H1 (cell line): ENCODE measurements around the gene KMT5B. TPM values are rescaled to one million over a fixed set of nuclear protein-coding genes. Genes with fewer than 3 reads are reported as not detected.

ENCODE experiments used
- CTCF ChIA-PET: fragments of 300-600 bp; sonication (Branson Sonifier 250); formaldehyde crosslinking; loops from one replicate; lab custom pipeline; 2021; ENCODE audit not compliant: partially characterized antibody; lab: Charles Lee
- POLR2A ChIA-PET: fragments of 300-600 bp; sonication (Branson Sonifier 250); formaldehyde crosslinking; loops from one replicate; lab custom pipeline; 2021; ENCODE audit warnings: inconsistent platforms; ENCODE audit not compliant: partially characterized antibody; lab: Charles Lee
- DNase-seq, 2 experiments: peaks; one replicate each; pipeline versions ENCODE4 v3.0.0 to v3.0.0-alpha.2; 2010 to 2022; ENCODE audit warnings: low spot score in 2 of 2, low read depth in 1 of 2, mixed read lengths in 1 of 2
- FAIRE-seq: peaks from 2 replicates; lab custom pipeline; 2011; peaks lifted over from hg19 to GRCh38; lab: Jason Lieb, UNC
- H2AFZ ChIP-seq: 2 replicates; pipeline ENCODE4 v1.8.1; 2012; ENCODE audit warnings: low read length, inconsistent platforms
- H2AK5ac ChIP-seq: 2 replicates; pipeline ENCODE4 v1.6.1; 2013; ENCODE audit warnings: low read depth, low read length
- H2BK120ac ChIP-seq: replicated peaks from 2 replicates; pipeline ENCODE3; 2013; ENCODE audit warnings: low read depth, low read length, inconsistent platforms
- H2BK12ac ChIP-seq: 2 replicates; pipeline ENCODE4 v1.6.1; 2013; ENCODE audit warnings: low read depth, low read length
- H2BK15ac ChIP-seq: 2 replicates; pipeline ENCODE4 v1.6.1; 2013; ENCODE audit warnings: low read length
- H2BK20ac ChIP-seq: 2 replicates; pipeline ENCODE4 v1.6.1; 2013; ENCODE audit warnings: low read length
- H2BK5ac ChIP-seq: 2 replicates; pipeline ENCODE4 v1.6.1; 2013; ENCODE audit warnings: low read depth, low read length
- H3K14ac ChIP-seq: 2 replicates; pipeline ENCODE4 v1.6.1; 2013; ENCODE audit warnings: inconsistent platforms; ENCODE audit not compliant: insufficient read length
- H3K18ac ChIP-seq: 2 replicates; pipeline ENCODE4 v1.6.1; 2013; ENCODE audit warnings: low read length; ENCODE audit errors: extremely low read depth
- H3K23ac ChIP-seq: 2 replicates; pipeline ENCODE4 v1.6.1; 2013; ENCODE audit warnings: inconsistent platforms; ENCODE audit not compliant: insufficient read length
- H3K23me2 ChIP-seq: 2 replicates; pipeline ENCODE4 v1.6.1; 2013; ENCODE audit warnings: low read depth, low read length
- H3K27ac ChIP-seq: 2 replicates; pipeline ENCODE4 v1.6.1; 2011; ENCODE audit warnings: low read depth, low read length, inconsistent platforms
- H3K27me3 ChIP-seq, 4 experiments: replicated peaks in 1 of 4; 1 replicate in 1 of 4; 2 replicates in 3 of 4; pipeline versions ENCODE4 v1.6.1 to v1.8.1; 2011 to 2013; ENCODE audit warnings: low read length in 3 of 4, mild to moderate bottlenecking in 3 of 4, inconsistent platforms in 2 of 4, mixed read lengths in 2 of 4, moderate library complexity in 1 of 4; ENCODE audit not compliant: control insufficient read depth in 3 of 4, insufficient read depth in 3 of 4; ENCODE audit errors: extremely low read depth in 1 of 4
- H3K36me3 ChIP-seq, 4 experiments: 2 replicates each; pipeline versions ENCODE4 v1.6.1 to v1.8.1; 2011 to 2013; ENCODE audit warnings: mild to moderate bottlenecking in 4 of 4, low read length in 3 of 4, moderate library complexity in 2 of 4, control low read depth in 1 of 4, inconsistent platforms in 1 of 4; ENCODE audit not compliant: insufficient read depth in 4 of 4, control insufficient read depth in 2 of 4
- H3K4ac ChIP-seq: replicated peaks from 2 replicates; pipeline ENCODE3; 2013; ENCODE audit warnings: low read length, low read depth, mixed read lengths, inconsistent platforms; ENCODE audit not compliant: insufficient read length
- H3K4me1 ChIP-seq, 4 experiments: replicated peaks in 1 of 4; 1 replicate in 1 of 4; 2 replicates in 3 of 4; pipeline versions ENCODE4 v1.6.1 to v1.8.1; 2011 to 2013; ENCODE audit warnings: low read length in 3 of 4, inconsistent platforms in 2 of 4, mixed read lengths in 1 of 4; ENCODE audit not compliant: insufficient read depth in 4 of 4, control insufficient read depth in 3 of 4
- H3K4me2 ChIP-seq, 2 experiments: 2 replicates each; pipeline versions ENCODE4 v1.6.1 to v1.8.1; 2011 to 2013; ENCODE audit warnings: low read depth in 2 of 2, low read length in 2 of 2, control low read depth in 1 of 2, inconsistent platforms in 1 of 2, mild to moderate bottlenecking in 1 of 2; ENCODE audit not compliant: insufficient read depth in 1 of 2
- H3K4me3 ChIP-seq, 4 experiments: fragments of 200-600, 300-600 bp in 1 of 4; sonication (generic), shearing (Covaris generic), sonication (Bioruptor Twin) in 1 of 4; 2 replicates each; pipeline versions ENCODE4 v1.5.1 to v1.8.1; 2011 to 2016; ENCODE audit warnings: low read length in 4 of 4, low read depth in 3 of 4, control low read depth in 2 of 4, inconsistent platforms in 2 of 4, mild to moderate bottlenecking in 2 of 4, mixed read lengths in 1 of 4, moderate library complexity in 1 of 4; ENCODE audit not compliant: insufficient read depth in 2 of 4; ENCODE audit errors: extremely low read depth in 1 of 4
- H3K56ac ChIP-seq: replicated peaks from 2 replicates; pipeline ENCODE3; 2013; ENCODE audit warnings: low read depth, mild to moderate bottlenecking, mixed read lengths, low read length, inconsistent platforms; ENCODE audit not compliant: insufficient read length
- H3K79me1 ChIP-seq: 2 replicates; pipeline ENCODE4 v1.6.1; 2013; ENCODE audit warnings: low read depth, low read length, control low read depth
- H3K79me2 ChIP-seq, 2 experiments: 2 replicates each; pipeline versions ENCODE4 v1.6.1 to v1.8.1; 2012 to 2013; ENCODE audit warnings: low read length in 2 of 2, mild to moderate bottlenecking in 2 of 2, inconsistent platforms in 1 of 2; ENCODE audit not compliant: insufficient read depth in 2 of 2, control insufficient read depth in 1 of 2
- H3K9ac ChIP-seq, 4 experiments: replicated peaks in 1 of 4; 1 replicate in 1 of 4; 2 replicates in 3 of 4; pipeline versions ENCODE4 v1.6.1 to v1.8.1; 2011 to 2013; ENCODE audit warnings: low read depth in 3 of 4, low read length in 3 of 4, control low read depth in 2 of 4, mild to moderate bottlenecking in 2 of 4, moderate library complexity in 2 of 4, inconsistent platforms in 1 of 4; ENCODE audit errors: extremely low read depth in 1 of 4
- H3K9me3 ChIP-seq, 2 experiments: 2 replicates each; pipeline versions ENCODE4 v1.6.1 to v1.8.1; 2012 to 2013; ENCODE audit warnings: mild to moderate bottlenecking in 2 of 2, moderate library complexity in 2 of 2, control low read depth in 1 of 2, inconsistent platforms in 1 of 2, low read depth in 1 of 2, low read length in 1 of 2, mixed read lengths in 1 of 2; ENCODE audit not compliant: insufficient read depth in 2 of 2
- H4K20me1 ChIP-seq, 2 experiments: replicated peaks in 1 of 2; 2 replicates each; pipeline versions ENCODE3 to v1.8.1; 2011 to 2013; ENCODE audit warnings: inconsistent platforms in 2 of 2, low read length in 2 of 2, mild to moderate bottlenecking in 1 of 2; ENCODE audit not compliant: insufficient read depth in 2 of 2, control insufficient read depth in 1 of 2
- H4K5ac ChIP-seq: 2 replicates; pipeline ENCODE4 v1.6.1; 2013; ENCODE audit warnings: low read length, low read depth, mixed read lengths, inconsistent platforms; ENCODE audit not compliant: insufficient read length
- H4K8ac ChIP-seq: 2 replicates; pipeline ENCODE4 v1.8.0; 2013; ENCODE audit warnings: mild to moderate bottlenecking, moderate library complexity, low read length, inconsistent platforms; ENCODE audit not compliant: insufficient read depth; ENCODE audit errors: extremely low read depth
- H4K91ac ChIP-seq: replicated peaks from 2 replicates; pipeline ENCODE3; 2013; ENCODE audit warnings: low read length, mixed read lengths, inconsistent platforms; ENCODE audit not compliant: insufficient read length
- BACH1 ChIP-seq: IDR thresholded peaks from 2 replicates; pipeline ENCODE4 v1.6.1; 2012; ENCODE audit warnings: low read length, improper control_type of control experiment
- CBX5 ChIP-seq: fragments of 300-800, 300-1000 bp; sonication (generic); IDR thresholded peaks from 2 replicates; pipeline ENCODE4 v1.7.1; 2016; ENCODE audit warnings: antibody characterized with exemption, low read length, low read depth
- CREB1 ChIP-seq: IDR thresholded peaks from 2 replicates; pipeline ENCODE4 v1.6.1; 2012; ENCODE audit warnings: inconsistent platforms
- HDAC6 ChIP-seq: IDR thresholded peaks from one replicate; pipeline ENCODE4 v1.7.1; 2012; ENCODE audit warnings: low read depth, mild to moderate bottlenecking, inconsistent platforms, low read length, moderate library complexity
- KDM4A ChIP-seq: IDR thresholded peaks from one replicate; pipeline ENCODE4 v1.7.1; 2012; ENCODE audit warnings: low read depth, mild to moderate bottlenecking, moderate library complexity, low read length, inconsistent platforms; ENCODE audit not compliant: severe bottlenecking
- POLR2A ChIP-seq, 2 experiments: IDR thresholded peaks; 1 replicate in 1 of 2; 2 replicates in 1 of 2; pipeline ENCODE4 v1.6.1; 2011; ENCODE audit warnings: low read depth in 2 of 2, low read length in 2 of 2, mild to moderate bottlenecking in 2 of 2; ENCODE audit errors: control extremely low read depth in 1 of 2
- SUZ12 ChIP-seq: fragments of 200-600 bp; sonication (generic); IDR thresholded peaks from 2 replicates; pipeline ENCODE4 v1.6.1; 2012; ENCODE audit warnings: mild to moderate bottlenecking, inconsistent platforms, low read length, moderate library complexity, mixed read lengths
- WGBS, 2 experiments: shearing (Covaris generic) in 1 of 2; methylation state at CpG; one replicate each; pipeline versions ENCODE4 v1.1.6 to v1.1.7; 2013 to 2015; ENCODE audit warnings: low lambda C conversion rate in 2 of 2, mixed read lengths in 2 of 2, inconsistent platforms in 1 of 2, low coverage in 1 of 2, missing lambda C conversion rate in 1 of 2; ENCODE audit not compliant: insufficient replicate concordance in 2 of 2, insufficient coverage in 1 of 2, insufficient read length in 1 of 2; ENCODE audit errors: extremely low coverage in 1 of 2, missing lambda C conversion rate in 1 of 2; 5-methylcytosine and 5-hydroxymethylcytosine counted together
- polyA plus RNA-seq, 7 experiments: library from polyadenylated mRNA; depleted of rRNA in 3 of 7; stranded (reverse) in 5 of 7; unstranded in 2 of 7; fragments of >200 nt in 5 of 7; fragments of 200-250 nt in 2 of 7; gene quantifications; 1 replicate in 5 of 7; 2 replicates in 1 of 7; 4 replicates in 1 of 7; pipeline versions ENCODE4 v1.2.1 to v1.2.3, GENCODE V29; 2011 to 2013; ENCODE audit warnings: missing spikeins in 2 of 7, mixed read lengths in 2 of 7
- total RNA-seq: library from RNA; stranded (reverse); fragmentation: NEBNext Ultra II Directional; extraction: Animal tissue kit (Norgen Biotek cat#: 25700); gene quantifications from 2 replicates; pipeline ENCODE4 v1.2.1, GENCODE V29; 2021
- TF ChIP-seq, protein P1 (sequence below), 3 experiments: IDR thresholded peaks; 1 replicate in 2 of 3; 2 replicates in 1 of 3; pipeline versions ENCODE4 v1.5.1 to v1.6.1; 2011; ENCODE audit warnings: low read length in 3 of 3, mild to moderate bottlenecking in 3 of 3, inconsistent platforms in 2 of 3, low read depth in 1 of 3, moderate library complexity in 1 of 3; ENCODE audit not compliant: insufficient read depth in 1 of 3; ENCODE audit errors: control extremely low read depth in 1 of 3

Gene KMT5B
- total and polyA plus RNA-seq, 2 of the 8 experiments (the other 6 are each of a cell fraction or from before 2014, with no cell fraction given), result 11.0 to 40.8 TPM

DNA sequence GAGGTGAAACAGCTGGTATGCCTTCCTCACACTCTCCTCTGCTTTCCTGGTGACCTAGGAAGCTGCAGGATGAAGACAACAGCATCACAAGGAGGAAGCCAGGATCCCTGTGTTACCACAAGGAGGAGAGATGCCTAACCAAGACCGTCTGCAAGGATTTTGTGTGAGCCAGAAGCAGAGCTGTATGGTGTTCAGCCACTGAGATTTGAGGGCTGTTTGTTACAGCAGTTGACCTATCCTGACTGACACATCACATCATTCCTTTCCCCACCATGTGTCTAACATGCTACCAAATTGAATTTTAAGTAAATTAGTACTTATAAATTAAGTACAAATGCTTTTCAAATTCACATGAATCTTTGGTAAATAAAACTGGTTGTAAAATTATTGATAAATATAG, 83.0 kb downstream of the KMT5B start:
- no peak for FAIRE-seq
- TF ChIP-seq, protein P1, sequence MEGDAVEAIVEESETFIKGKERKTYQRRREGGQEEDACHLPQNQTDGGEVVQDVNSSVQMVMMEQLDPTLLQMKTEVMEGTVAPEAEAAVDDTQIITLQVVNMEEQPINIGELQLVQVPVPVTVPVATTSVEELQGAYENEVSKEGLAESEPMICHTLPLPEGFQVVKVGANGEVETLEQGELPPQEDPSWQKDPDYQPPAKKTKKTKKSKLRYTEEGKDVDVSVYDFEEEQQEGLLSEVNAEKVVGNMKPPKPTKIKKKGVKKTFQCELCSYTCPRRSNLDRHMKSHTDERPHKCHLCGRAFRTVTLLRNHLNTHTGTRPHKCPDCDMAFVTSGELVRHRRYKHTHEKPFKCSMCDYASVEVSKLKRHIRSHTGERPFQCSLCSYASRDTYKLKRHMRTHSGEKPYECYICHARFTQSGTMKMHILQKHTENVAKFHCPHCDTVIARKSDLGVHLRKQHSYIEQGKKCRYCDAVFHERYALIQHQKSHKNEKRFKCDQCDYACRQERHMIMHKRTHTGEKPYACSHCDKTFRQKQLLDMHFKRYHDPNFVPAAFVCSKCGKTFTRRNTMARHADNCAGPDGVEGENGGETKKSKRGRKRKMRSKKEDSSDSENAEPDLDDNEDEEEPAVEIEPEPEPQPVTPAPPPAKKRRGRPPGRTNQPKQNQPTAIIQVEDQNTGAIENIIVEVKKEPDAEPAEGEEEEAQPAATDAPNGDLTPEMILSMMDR (IDR thresholded peaks at IDR 0.05; ENCODE audit: control extremely low read depth in 1 of 3, insufficient read depth in 1 of 3, low read depth in 1 of 3, low read length in 3 of 3), result no peak
- no peak for TF ChIP-seq POLR2A (IDR thresholded peaks at IDR 0.05; ENCODE audit: control extremely low read depth in 1 of 2, low read depth in 2 of 2, low read length in 2 of 2)
- TF ChIP-seq CREB1, result no peak
- TF ChIP-seq HDAC6, result no peak
- TF ChIP-seq KDM4A, result no peak
- TF ChIP-seq SUZ12, result no peak
- TF ChIP-seq CBX5, result no peak
- no peak for TF ChIP-seq BACH1

More for the DNA sequence above, 83.0 kb downstream of the KMT5B start:
- H4K20me1 ChIP-seq, result no peaks in the 10 kb centered on the region
- H2BK120ac ChIP-seq, result no peak overlapping the region
- peaks cover 11 to 29% (median 18%) of the 10 kb centered on the region in 4 experiments for H3K4me1 ChIP-seq
- ChIA-PET POLR2A (interaction anchor here (1.1 to 4.8 kb wide), 3 partner anchors 9 to 22 kb away, joined by 3 to 52 read pairs (median 3); partner anchors contain the start of gene CHKA), CTCF (no interaction called here)
- H3K23ac ChIP-seq, result no peak overlapping the region
- peak overlapping the region; percentile 24; the same call in 1 of the 2 replicates for H2BK15ac ChIP-seq
- H3K9ac ChIP-seq, result no peak overlapping the region
- peaks cover 32 to 40% of the 10 kb centered on the region in 2 experiments for H3K9me3 ChIP-seq
- H2BK12ac ChIP-seq, result peak overlapping the region; percentile 93; the same call in 1 of the 2 replicates
- H2AK5ac ChIP-seq, result 0 out of 2 replicates have a peak overlapping the region, but pooled peaks have one; percentile 69
- H3K27me3 ChIP-seq, result no peaks in the 10 kb centered on the region
- no peak for DNase-seq
- 63% methylated on average over 1 of the region's 1 CpG; no CpG with 5 or more reads in 1 of the 2 experiments for WGBS, 2 experiments
- no peak overlapping the region for H3K4ac ChIP-seq
- no peak overlapping the region for H2AFZ ChIP-seq
- no peak overlapping the region for H3K14ac ChIP-seq
- no peak overlapping the region for H3K4me3 ChIP-seq
- peak overlapping the region; percentile 4; the same call in 1 of the 2 replicates for H2BK5ac ChIP-seq
- H4K5ac ChIP-seq, result no peak overlapping the region
- H3K36me3 ChIP-seq, result no peaks in the 10 kb centered on the region; a peak in 1 of 8 replicates
- no peak overlapping the region for H3K4me2 ChIP-seq
- no peak overlapping the region for H3K56ac ChIP-seq
- no peaks in the 10 kb centered on the region; the same call in 1 of the 2 replicates for H3K23me2 ChIP-seq
- no peak overlapping the region for H4K8ac ChIP-seq
- no peaks in the 10 kb centered on the region for H3K79me2 ChIP-seq
- H3K18ac ChIP-seq, result no peak overlapping the region
- no peaks in the 10 kb centered on the region for H3K79me1 ChIP-seq
- H2BK20ac ChIP-seq, result peak overlapping the region; percentile 98
- H4K91ac ChIP-seq, result peak overlapping the region; percentile 30
- no peak overlapping the region for H3K27ac ChIP-seq
